Calu3 (cell line): ENCODE measurements around the gene C6. TPM values are rescaled to one million over a fixed set of nuclear protein-coding genes. Genes with fewer than 3 reads are reported as not detected.

ENCODE experiments used
- BruUV-seq: library from RNA; stranded (reverse); fragments of 400-500 nt; replicated peaks from 2 replicates; lab custom pipeline; 2021; lab: Mats Ljungman, UMichigan
- CTCF ChIA-PET: fragments of 300-600 bp; sonication (Branson Sonifier 250); formaldehyde crosslinking; loops from one replicate; lab custom pipeline; 2022; ENCODE audit warnings: antibody characterized with exemption; lab: Charles Lee
- DNase-seq: peaks from one replicate; pipeline ENCODE4 v3.0.0; 2022
- H3K27ac Mint-ChIP-seq: one replicate; pipeline ENCODE4 v1.8.0; 2022; ENCODE audit warnings: mixed read lengths; ENCODE audit not compliant: unreplicated experiment
- H3K27me3 Mint-ChIP-seq: one replicate; pipeline ENCODE4 v1.8.0; 2022; ENCODE audit warnings: mixed read lengths; ENCODE audit not compliant: unreplicated experiment
- H3K36me3 Mint-ChIP-seq: one replicate; pipeline ENCODE4 v1.8.0; 2022; ENCODE audit warnings: mild to moderate bottlenecking, moderate library complexity, mixed read lengths; ENCODE audit not compliant: insufficient read depth, unreplicated experiment
- H3K4me1 Mint-ChIP-seq: one replicate; pipeline ENCODE4 v1.8.0; 2022; ENCODE audit warnings: mild to moderate bottlenecking, low read depth, mixed read lengths; ENCODE audit not compliant: unreplicated experiment
- H3K4me3 Mint-ChIP-seq: one replicate; pipeline ENCODE4 v1.8.0; 2022; ENCODE audit warnings: mild to moderate bottlenecking, low read depth, moderate library complexity, mixed read lengths; ENCODE audit not compliant: unreplicated experiment
- H3K9me3 Mint-ChIP-seq: one replicate; pipeline ENCODE4 v1.8.0; 2022; ENCODE audit warnings: low read depth, mixed read lengths; ENCODE audit not compliant: unreplicated experiment
- CTCF ChIP-seq: fragments of 200-600 bp; IDR thresholded peaks from one replicate; pipeline ENCODE4 v1.8.0; 2022; ENCODE audit warnings: antibody characterized with exemption; ENCODE audit not compliant: unreplicated experiment
- intact Hi-C: fragments of 100-400 bp; cut with micrococcal nuclease; formaldehyde crosslinking; loops from one replicate; pipeline ENCODE4 v1.10.0; 2022; ENCODE audit not compliant: unreplicated experiment
- total RNA-seq: library from RNA; stranded (reverse); gene quantifications from 2 replicates; pipeline ENCODE4 v1.2.3, GENCODE V29; 2022

Gene C6
- total RNA-seq, 1 experiment from 2014 or later, result not detected

DNA sequence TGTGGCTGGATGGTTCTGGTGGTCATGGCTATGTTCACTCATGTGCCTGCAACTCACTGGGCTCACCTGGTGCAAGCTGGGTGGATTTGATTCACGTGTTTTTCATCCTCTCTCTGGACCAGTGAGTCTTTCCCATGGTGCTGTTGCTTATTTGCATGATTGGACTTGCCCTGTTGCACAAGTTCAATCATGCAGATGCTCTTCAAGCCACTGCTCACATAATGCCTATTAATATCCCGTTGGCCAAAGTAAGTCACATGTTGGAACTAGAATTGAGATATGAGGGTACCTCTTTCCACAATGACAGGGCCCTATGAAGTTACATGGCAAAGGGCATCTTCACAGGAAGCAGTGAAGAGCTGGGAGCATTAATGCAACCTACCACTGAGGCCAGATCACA, 115.7 kb downstream of the C6 start:
- no peaks in the 10 kb centered on the region for H3K4me1 Mint-ChIP-seq
- intact Hi-C loops, result no loop called here
- no peaks in the 10 kb centered on the region for H3K36me3 Mint-ChIP-seq
- H3K4me3 Mint-ChIP-seq, result no peak overlapping the region
- TF ChIP-seq CTCF, result no peak
- no peak for DNase-seq
- peaks cover 5% of the 10 kb centered on the region for H3K27me3 Mint-ChIP-seq
- H3K9me3 Mint-ChIP-seq, result peaks cover under 1% of the 10 kb centered on the region
- H3K27ac Mint-ChIP-seq, result no peak overlapping the region
- no TSS peak for BruUV-seq
- CTCF ChIA-PET, result no interaction called here

DNA sequence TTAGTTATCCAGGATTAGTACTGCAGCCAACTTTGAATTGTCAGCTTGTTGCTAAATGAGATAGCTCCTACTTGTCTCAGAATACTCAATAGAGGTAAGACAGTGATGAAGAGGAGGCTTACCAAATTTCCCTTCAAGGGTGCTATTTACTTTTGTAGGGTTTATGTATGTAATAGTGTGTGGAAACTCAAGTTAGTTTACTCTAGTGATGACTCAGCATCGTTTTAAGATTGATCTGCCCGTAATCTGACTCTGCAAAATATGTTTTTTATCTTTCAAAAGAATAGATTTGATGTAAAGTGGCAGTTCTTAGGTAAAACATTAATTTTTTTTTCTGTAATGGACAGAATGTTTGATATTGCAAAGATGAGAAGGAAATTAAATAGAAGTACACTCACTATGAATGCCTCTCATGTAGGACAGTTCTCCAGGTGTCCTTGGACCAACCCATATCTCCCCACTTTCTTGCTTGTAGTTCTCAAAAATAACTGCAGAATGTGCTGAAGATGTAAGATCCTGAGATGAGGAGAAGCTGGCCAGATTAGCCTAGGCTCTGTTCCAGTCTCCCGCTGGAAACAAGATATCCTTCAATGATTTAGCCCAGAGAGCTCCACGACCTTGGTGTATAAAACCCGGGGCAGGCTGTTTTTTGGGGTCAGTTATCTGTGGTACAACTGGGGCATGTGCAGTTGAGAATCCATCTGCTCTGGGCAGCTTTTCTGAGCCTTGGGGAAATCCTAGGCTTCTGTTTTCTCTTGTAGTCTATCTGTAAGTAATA, 117.8 kb downstream of the C6 start:
- TF ChIP-seq CTCF, result no peak
- no peak for DNase-seq
- Mint-ChIP-seq H3K4me1 (no peaks in the 10 kb centered on the region), H3K27me3 (peaks cover 8% of the 10 kb centered on the region), H3K27ac (no peak overlapping the region), H3K36me3 (no peaks in the 10 kb centered on the region), H3K4me3 (no peak overlapping the region), H3K9me3 (peaks cover 4% of the 10 kb centered on the region)
- CTCF ChIA-PET, result no interaction called here
- no TSS peak for BruUV-seq
- intact Hi-C loops, result no loop called here

GRCh38 chr5:41094871-41095270, 118.5 kb downstream of the C6 start:
- peaks cover 8% of the 10 kb centered on the region for H3K27me3 Mint-ChIP-seq
- intact Hi-C loops, result no loop called here
- no peaks in the 10 kb centered on the region for H3K4me1 Mint-ChIP-seq
- CTCF ChIA-PET, result no interaction called here
- no peak overlapping the region for H3K4me3 Mint-ChIP-seq
- DNase-seq, result no peak
- peaks cover 4% of the 10 kb centered on the region for H3K9me3 Mint-ChIP-seq
- no peak overlapping the region for H3K27ac Mint-ChIP-seq
- BruUV-seq, result no TSS peak
- no peaks in the 10 kb centered on the region for H3K36me3 Mint-ChIP-seq
- TF ChIP-seq CTCF, result no peak

GRCh38 chr5:41093803-41094202, 119.5 kb downstream of the C6 start:
- BruUV-seq, result no TSS peak

More at GRCh38 chr5:41093803-41094202, 119.5 kb downstream of the C6 start:
- H3K9me3 Mint-ChIP-seq, result peaks cover 4% of the 10 kb centered on the region
- no peak overlapping the region for H3K27ac Mint-ChIP-seq
- no peak overlapping the region for H3K4me3 Mint-ChIP-seq
- DNase-seq, result no peak
- peaks cover 8% of the 10 kb centered on the region for H3K27me3 Mint-ChIP-seq
- H3K4me1 Mint-ChIP-seq, result no peaks in the 10 kb centered on the region
- intact Hi-C loops, result no loop called here
- CTCF ChIA-PET, result no interaction called here
- TF ChIP-seq CTCF, result no peak
- H3K36me3 Mint-ChIP-seq, result no peaks in the 10 kb centered on the region

Other genes starting within 250 kb of the C6 start
- gene MROH2B, start 142.2 kb downstream of the C6 start, total RNA-seq, result not detected in 2 replicates